ENCODE data around the gene PIP4K2A. TPM values are rescaled to one million over a fixed set of nuclear protein-coding genes. Genes with fewer than 3 reads are reported as not detected.

Gene PIP4K2A
- total RNA-seq, 1 experiment from 2014 or later: 24.2 TPM

GRCh38 chr10:22646388-22646853, 68.0 kb downstream of the PIP4K2A start:
- BruUV-seq (replicated peaks): no TSS peak
- Mint-ChIP-seq H3K27me3 (ENCODE audit: unreplicated experiment) (no peaks in the 10 kb centered on the region), H3K4me3 (ENCODE audit: low read depth, unreplicated experiment) (no peak overlapping the region), H3K4me1 (ENCODE audit: low read depth, unreplicated experiment) (peaks cover 61% of the 10 kb centered on the region), H3K27ac (ENCODE audit: unreplicated experiment) (no peak overlapping the region), H3K36me3 (ENCODE audit: insufficient read depth, unreplicated experiment) (peaks cover 13% of the 10 kb centered on the region), H3K9me3 (ENCODE audit: low read depth, unreplicated experiment) (no peaks in the 10 kb centered on the region)
- TF ChIP-seq CTCF (IDR thresholded peaks at IDR 0.05; ENCODE audit: unreplicated experiment): no peak
- CTCF ChIA-PET: interaction anchor here (0.7 kb wide), 1 partner anchor 326 kb away, joined by 3 read pairs; no protein-coding TSS in a partner anchor
- DNase-seq: no peak
- intact Hi-C loops (cut with micrococcal nuclease; ENCODE audit: unreplicated experiment): no loop called here

- no peaks in the 10 kb centered on the region for H3K27me3 Mint-ChIP-seq (ENCODE audit: unreplicated experiment)
- no TSS peak for BruUV-seq (replicated peaks)
- DNase-seq: no peak
- no peak for TF ChIP-seq CTCF (IDR thresholded peaks at IDR 0.05; ENCODE audit: unreplicated experiment)
- no peaks in the 10 kb centered on the region for H3K9me3 Mint-ChIP-seq (ENCODE audit: low read depth, unreplicated experiment)
- intact Hi-C loops (cut with micrococcal nuclease; ENCODE audit: unreplicated experiment): no loop called here
- peaks cover 42% of the 10 kb centered on the region for H3K4me1 Mint-ChIP-seq (ENCODE audit: low read depth, unreplicated experiment)
- peaks cover 13% of the 10 kb centered on the region for H3K36me3 Mint-ChIP-seq (ENCODE audit: insufficient read depth, unreplicated experiment)
- no peak overlapping the region for H3K27ac Mint-ChIP-seq (ENCODE audit: unreplicated experiment)
- peak overlapping the region; percentile 10 for H3K4me3 Mint-ChIP-seq (ENCODE audit: low read depth, unreplicated experiment)
- CTCF ChIA-PET: no interaction called here
These were observed 70.2 kb downstream of the PIP4K2A start for GRCh38 chr10:22644222-22644621.

- H3K27ac Mint-ChIP-seq (ENCODE audit: unreplicated experiment): no peak overlapping the region
- no peaks in the 10 kb centered on the region for H3K9me3 Mint-ChIP-seq (ENCODE audit: low read depth, unreplicated experiment)
- TF ChIP-seq CTCF (IDR thresholded peaks at IDR 0.05; ENCODE audit: unreplicated experiment): no peak
- no peaks in the 10 kb centered on the region for H3K27me3 Mint-ChIP-seq (ENCODE audit: unreplicated experiment)
- H3K4me3 Mint-ChIP-seq (ENCODE audit: low read depth, unreplicated experiment): peak overlapping the region; percentile 10
- DNase-seq: no peak
- intact Hi-C loops (cut with micrococcal nuclease; ENCODE audit: unreplicated experiment): no loop called here
- peaks cover 38% of the 10 kb centered on the region for H3K4me1 Mint-ChIP-seq (ENCODE audit: low read depth, unreplicated experiment)
- CTCF ChIA-PET: no interaction called here
- BruUV-seq (replicated peaks): no TSS peak
- peaks cover 13% of the 10 kb centered on the region for H3K36me3 Mint-ChIP-seq (ENCODE audit: insufficient read depth, unreplicated experiment)
These were observed 70.6 kb downstream of the PIP4K2A start for GRCh38 chr10:22643775-22644174.

- Mint-ChIP-seq H3K4me3 (ENCODE audit: low read depth, unreplicated experiment) (peak overlapping the region; percentile 10), H3K36me3 (ENCODE audit: insufficient read depth, unreplicated experiment) (peaks cover 13% of the 10 kb centered on the region), H3K27me3 (ENCODE audit: unreplicated experiment) (no peaks in the 10 kb centered on the region), H3K9me3 (ENCODE audit: low read depth, unreplicated experiment) (no peaks in the 10 kb centered on the region), H3K27ac (ENCODE audit: unreplicated experiment) (no peak overlapping the region), H3K4me1 (ENCODE audit: low read depth, unreplicated experiment) (peaks cover 31% of the 10 kb centered on the region)
- peak; percentile 48 for DNase-seq
- TF ChIP-seq CTCF (IDR thresholded peaks at IDR 0.05; ENCODE audit: unreplicated experiment): no peak
- intact Hi-C loops (cut with micrococcal nuclease; ENCODE audit: unreplicated experiment): no loop called here
- BruUV-seq (replicated peaks): no TSS peak
- CTCF ChIA-PET: no interaction called here
These were observed 71.3 kb downstream of the PIP4K2A start for GRCh38 chr10:22643116-22643515.

Data from Calu3 (cell line).